Measurements from ENCODE around the gene RNF220. TPM values are rescaled to one million over a fixed set of nuclear protein-coding genes. Genes with fewer than 3 reads are reported as not detected.

RNF220 gene
- total and polyA plus RNA-seq, 2 of the 13 experiments (the other 11 are each of a cell fraction or from before 2014, with no cell fraction given), result 48.2 to 72.1 TPM

DNA sequence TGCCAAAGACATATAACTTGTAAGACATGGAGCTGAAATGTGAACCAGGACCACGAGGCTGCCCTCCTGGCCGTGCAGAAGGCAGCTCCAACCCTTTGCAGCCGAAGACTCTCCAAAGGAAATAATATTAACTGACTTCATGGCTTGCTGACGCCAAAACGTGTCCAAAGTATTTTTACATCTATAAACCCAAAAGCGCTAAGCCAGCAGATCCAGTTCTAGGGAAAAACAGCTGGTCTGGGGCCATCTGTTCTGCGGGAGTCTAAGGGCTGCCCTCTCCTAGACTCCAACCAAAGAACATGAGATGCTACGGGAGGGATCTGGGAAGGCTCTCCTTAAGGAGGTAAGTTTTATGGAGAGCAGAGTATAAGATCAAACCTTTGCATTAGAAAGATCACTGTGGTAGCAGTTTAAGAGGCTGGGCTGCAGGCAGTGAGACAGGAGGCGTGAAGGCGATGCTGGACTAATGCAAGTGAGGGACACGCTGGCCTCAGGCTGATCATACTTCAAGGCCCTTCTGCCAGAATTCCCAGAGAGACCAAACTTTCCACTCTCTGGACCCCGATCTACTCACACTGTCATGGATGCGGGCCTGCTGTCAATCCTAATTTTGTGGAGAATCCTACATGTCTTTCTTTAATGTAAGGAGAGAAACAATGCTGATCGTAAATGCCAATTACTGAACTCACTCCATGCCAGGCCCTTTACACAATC, 268.1 kb downstream of the RNF220 start (continued):
- no peak for TF ChIP-seq MZF1 (CRISPR knock-in tag; IDR thresholded peaks at IDR 0.05; ENCODE audit: borderline replicate concordance)
- no peak for TF ChIP-seq RFX3 (CRISPR knock-in tag; IDR thresholded peaks at IDR 0.05)

- FAIRE-seq (peak; percentile 23), DNase-seq (ENCODE audit: low spot score) (no peak), ATAC-seq (peak; percentile 9)
- Histone ChIP-seq H3K79me2 (ENCODE audit: insufficient read depth, low read length) (peaks cover 3% of the 10 kb centered on the region), H3K36me3 (replicated peaks in 1 of 2; ENCODE audit: control insufficient read depth in 1 of 2, insufficient read depth in 2 of 2, low read length in 2 of 2) (0 out of 5 replicates have a peak, but pooled peaks cover 0 to 2% of the 10 kb centered on the region in 2 experiments), H3K4me1 (ENCODE audit: insufficient read depth, low read length) (peaks cover 59% of the 10 kb centered on the region), H3K4me2 (ENCODE audit: low read depth, low read length) (peak overlapping the region; percentile 95), H2AFZ (ENCODE audit: low read length) (no peak overlapping the region), H4K20me1 (ENCODE audit: insufficient read depth, low read length) (no peaks in the 10 kb centered on the region), H3K9ac (ENCODE audit: insufficient read depth, low read depth, low read length) (peak overlapping the region; percentile 87), H3K4me3 (replicated peaks in 1 of 3; ENCODE audit: insufficient read depth in 1 of 3, low read depth in 2 of 3, low read length in 3 of 3) (peak overlapping the region; percentile 64 to 76 (median 67)), H3K9me3 (ENCODE audit: low read length) (no peaks in the 10 kb centered on the region), H3K27me3 (ENCODE audit: control insufficient read depth in 1 of 2, insufficient read depth in 2 of 2, low read length in 2 of 2) (no peaks in the 10 kb centered on the region), H3K27ac (ENCODE audit: extremely low read length, insufficient read depth, low read length) (peak overlapping the region; percentile 93)
- CTCF ChIA-PET (ENCODE audit: low intra/inter-chr PET ratio, low total read pairs), result no interaction called here
- WGBS (ENCODE audit: low lambda C conversion rate), result under 1% methylated on average over 16 of the region's 16 CpGs
- POLR2A ChIA-PET, result interaction anchor here (0.6 to 3.5 kb wide), 21 partner anchors 10 to 473 kb away, joined by 3 to 34 read pairs (median 6); partner anchors contain the start of gene RNU5D-1
- in situ Hi-C loops (cut with HindIII; ENCODE audit: extremely low pct_ligation_motif_present, low pct_unique_long_range_greater_than_20kb), result no loop called here
- BruUV-seq (replicated peaks), result no TSS peak
- intact Hi-C loops (cut with micrococcal nuclease; ENCODE audit: unreplicated experiment), result loop anchor here (1.0 kb wide), 1 partner anchor 18 kb away; no protein-coding TSS in a partner anchor
- TF ChIP-seq ZUFSP (CRISPR knock-in tag; IDR thresholded peaks at IDR 0.05; ENCODE audit: borderline replicate concordance), result no peak
- peak; percentile 47; the same call in 1 of the 2 replicates for TF ChIP-seq SIN3A (IDR thresholded peaks at IDR 0.05; ENCODE audit: borderline replicate concordance, low read depth, low read length)
- TF ChIP-seq ASH2L (IDR thresholded peaks at IDR 0.05; ENCODE audit: insufficient read length, low read depth, low read length), result peak; percentile 0
- 0 out of 2 replicates have a peak, but pooled peaks have one; percentile 17 for TF ChIP-seq NFATC3 (CRISPR knock-in tag; IDR thresholded peaks at IDR 0.05)
- TF ChIP-seq, protein P1, sequence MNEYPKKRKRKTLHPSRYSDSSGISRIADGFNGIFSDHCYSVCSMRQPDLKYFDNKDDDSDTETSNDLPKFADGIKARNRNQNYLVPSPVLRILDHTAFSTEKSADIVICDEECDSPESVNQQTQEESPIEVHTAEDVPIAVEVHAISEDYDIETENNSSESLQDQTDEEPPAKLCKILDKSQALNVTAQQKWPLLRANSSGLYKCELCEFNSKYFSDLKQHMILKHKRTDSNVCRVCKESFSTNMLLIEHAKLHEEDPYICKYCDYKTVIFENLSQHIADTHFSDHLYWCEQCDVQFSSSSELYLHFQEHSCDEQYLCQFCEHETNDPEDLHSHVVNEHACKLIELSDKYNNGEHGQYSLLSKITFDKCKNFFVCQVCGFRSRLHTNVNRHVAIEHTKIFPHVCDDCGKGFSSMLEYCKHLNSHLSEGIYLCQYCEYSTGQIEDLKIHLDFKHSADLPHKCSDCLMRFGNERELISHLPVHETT (CRISPR knock-in tag; conservative IDR thresholded peaks at IDR 0.05), result no peak
- no peak for TF ChIP-seq ZNF543 (CRISPR knock-in tag; IDR thresholded peaks at IDR 0.05)
- TF ChIP-seq NCOA5 (CRISPR knock-in tag; IDR thresholded peaks at IDR 0.05), result no peak
- peak; percentile 82 for TF ChIP-seq ZNF605 (CRISPR knock-in tag; IDR thresholded peaks at IDR 0.05)
- TF ChIP-seq, protein P2, sequence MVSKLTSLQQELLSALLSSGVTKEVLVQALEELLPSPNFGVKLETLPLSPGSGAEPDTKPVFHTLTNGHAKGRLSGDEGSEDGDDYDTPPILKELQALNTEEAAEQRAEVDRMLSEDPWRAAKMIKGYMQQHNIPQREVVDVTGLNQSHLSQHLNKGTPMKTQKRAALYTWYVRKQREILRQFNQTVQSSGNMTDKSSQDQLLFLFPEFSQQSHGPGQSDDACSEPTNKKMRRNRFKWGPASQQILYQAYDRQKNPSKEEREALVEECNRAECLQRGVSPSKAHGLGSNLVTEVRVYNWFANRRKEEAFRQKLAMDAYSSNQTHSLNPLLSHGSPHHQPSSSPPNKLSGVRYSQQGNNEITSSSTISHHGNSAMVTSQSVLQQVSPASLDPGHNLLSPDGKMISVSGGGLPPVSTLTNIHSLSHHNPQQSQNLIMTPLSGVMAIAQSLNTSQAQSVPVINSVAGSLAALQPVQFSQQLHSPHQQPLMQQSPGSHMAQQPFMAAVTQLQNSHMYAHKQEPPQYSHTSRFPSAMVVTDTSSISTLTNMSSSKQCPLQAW (CRISPR knock-in tag; IDR thresholded peaks at IDR 0.05), result peak; percentile 44; the same call in 1 of the 2 replicates
- TF ChIP-seq KLF12 (CRISPR knock-in tag; IDR thresholded peaks at IDR 0.05; ENCODE audit: borderline replicate concordance), result 0 out of 2 replicates have a peak, but pooled peaks have one; percentile 5
- 0 out of 2 replicates have a peak, but pooled peaks have one; percentile 3 for TF ChIP-seq ZNF136 (CRISPR knock-in tag; IDR thresholded peaks at IDR 0.05; ENCODE audit: low read depth)
- TF ChIP-seq EEA1 (CRISPR knock-in tag; IDR thresholded peaks at IDR 0.05; ENCODE audit: borderline replicate concordance), result no peak
- 0 out of 2 replicates have a peak, but pooled peaks have one; percentile 49 for TF ChIP-seq MEIS2 (CRISPR knock-in tag; IDR thresholded peaks at IDR 0.05)
- TF ChIP-seq PTBP1 (IDR thresholded peaks at IDR 0.05; ENCODE audit: low read depth, low read length, poor library complexity, severe bottlenecking), result no peak
- TF ChIP-seq IKZF1 (IDR thresholded peaks at IDR 0.05), result no peak
- no peak for TF ChIP-seq ZNF296 (CRISPR knock-in tag; conservative IDR thresholded peaks at IDR 0.05)
Observed at GRCh38 chr1:44673675-44674112, 268.6 kb downstream of the RNF220 start.
